ENCODE data around the gene SPATC1L. TPM values are rescaled to one million over a fixed set of nuclear protein-coding genes. Genes with fewer than 3 reads are reported as not detected.
"Not testable (repeated sequence)": the region's sequence is repeated elsewhere in the genome, so short reads cannot be mapped to it uniquely, and the experiment has no call there.

The SPATC1L gene
- total RNA-seq, 2 donors from 2014 or later: 7.1 to 8.9 TPM

DNA sequence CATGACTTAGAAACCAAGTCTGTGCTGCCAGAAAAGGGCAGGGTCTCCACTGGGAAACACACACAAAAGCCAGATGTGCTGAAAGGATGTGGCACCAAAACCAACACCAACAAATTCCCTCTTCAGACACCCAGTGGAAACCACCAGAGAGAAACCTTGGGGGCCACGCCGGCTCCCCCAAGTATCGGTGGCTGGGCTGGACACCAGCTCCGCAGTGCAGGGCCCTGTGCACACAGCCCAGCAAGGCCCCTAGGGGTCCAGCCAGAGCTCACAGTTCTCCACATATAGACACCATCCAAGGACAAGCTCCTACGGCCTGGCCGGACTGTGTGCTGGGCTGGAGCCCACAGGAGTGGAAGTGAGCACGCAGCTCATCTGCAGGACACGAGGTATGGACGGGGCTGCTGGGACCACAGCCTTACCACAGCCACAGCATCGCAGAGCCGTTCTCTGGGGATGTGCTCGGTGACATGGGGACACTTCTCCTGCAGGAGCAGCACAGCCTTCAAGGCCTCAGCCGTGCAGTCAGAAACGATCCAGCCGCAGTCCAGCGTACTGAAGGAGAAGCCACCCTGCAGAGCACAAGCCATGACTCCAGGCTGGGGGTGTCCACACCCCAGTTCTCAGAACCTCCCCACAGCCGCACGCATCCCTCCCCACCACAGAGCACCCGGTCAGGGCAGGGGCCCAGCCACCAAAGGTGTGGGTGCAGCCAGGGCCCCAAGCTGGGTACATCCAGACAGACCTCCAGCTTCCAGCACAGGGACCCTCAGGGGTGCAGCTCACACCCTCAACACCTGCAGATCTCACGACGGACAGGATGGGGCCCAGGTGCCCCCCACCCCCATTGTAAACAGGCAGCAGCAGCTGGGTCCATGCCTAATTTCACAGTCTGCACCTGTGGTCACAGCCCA is 23.0 kb upstream of the SPATC1L start:
- peaks cover 0 to 4% of the 10 kb centered on the region in 2 donors for H3K36me3 Mint-ChIP-seq
- ATAC-seq: no peak
- H3K9me3 Mint-ChIP-seq: no peaks in the 10 kb centered on the region
- H3K27ac Mint-ChIP-seq: peak overlapping the region in 1 of 2 donors; percentile 36
- no peak for DNase-seq (ENCODE audit: low spot score in 2 of 2)

DNA sequence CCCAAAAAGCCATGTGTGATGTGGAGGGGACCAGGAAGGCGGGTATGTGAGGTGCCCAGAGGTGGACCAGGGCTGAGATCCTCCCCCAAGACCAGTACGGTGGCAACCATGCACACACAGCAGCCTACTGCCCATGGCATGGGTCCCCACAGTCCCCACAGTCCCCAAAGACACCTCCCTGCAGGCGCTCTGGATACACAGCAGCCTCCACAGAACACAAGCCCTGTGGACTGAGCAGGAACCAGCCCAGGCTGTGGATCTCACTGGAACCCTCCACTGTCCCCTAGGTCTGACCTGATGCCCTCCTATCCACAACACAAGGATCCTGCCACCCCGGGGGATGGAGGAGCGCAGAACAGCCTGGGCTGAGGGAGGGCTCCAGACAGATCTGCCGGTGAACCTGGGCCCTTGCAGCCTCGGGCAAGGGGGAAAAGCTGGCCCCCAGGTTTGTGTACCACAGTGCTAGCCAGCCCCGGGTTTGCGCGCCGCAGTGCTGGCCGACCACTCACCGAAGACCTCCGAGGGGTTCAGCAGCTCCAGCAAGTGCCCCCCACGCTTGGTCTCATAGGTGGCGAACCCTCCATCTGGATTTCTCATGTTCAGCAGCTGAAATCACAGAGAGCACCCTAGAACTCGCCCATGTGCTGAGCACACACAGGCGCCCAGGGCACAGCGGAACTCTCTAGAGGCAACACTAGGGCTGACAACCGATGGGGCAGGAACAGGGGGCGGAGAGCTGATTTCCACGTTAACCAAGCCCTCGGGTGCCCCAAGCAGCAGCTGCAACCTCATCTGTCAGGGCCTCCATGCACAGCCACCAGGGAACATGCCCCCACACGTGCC is 22.1 kb upstream of the SPATC1L start:
- Mint-ChIP-seq H3K9me3 (no peaks in the 10 kb centered on the region), H3K27ac (no peak overlapping the region), H3K36me3 (peaks cover 0 to 4% of the 10 kb centered on the region in 2 donors)
- DNase-seq (ENCODE audit: low spot score in 2 of 2) (no peak), ATAC-seq (no peak)

DNA sequence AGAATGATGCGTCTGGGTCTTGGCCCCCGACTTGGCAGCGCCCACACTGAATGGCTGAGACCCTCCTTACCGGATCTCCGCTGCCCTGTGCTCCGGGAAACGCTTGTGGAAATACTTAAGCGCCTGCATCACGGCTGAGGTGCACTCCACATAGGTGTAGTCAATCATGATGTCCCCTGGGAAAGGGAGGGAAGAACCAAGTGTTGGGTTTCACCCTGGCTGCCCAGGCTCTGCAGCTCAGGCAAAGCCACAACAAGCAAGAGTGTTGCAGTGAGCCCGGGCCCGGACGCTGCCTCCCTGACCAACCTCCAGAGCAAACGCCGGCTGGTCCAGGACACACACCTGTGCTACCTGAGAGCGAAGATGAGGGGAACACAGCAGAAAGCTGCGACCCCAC is 21.5 kb upstream of the SPATC1L start:
- ATAC-seq (no peak), DNase-seq (ENCODE audit: low spot score in 2 of 2) (no peak)
- H3K9me3 Mint-ChIP-seq: no peaks in the 10 kb centered on the region
- H3K36me3 Mint-ChIP-seq: peaks cover 0 to 4% of the 10 kb centered on the region in 2 donors
- H3K27ac Mint-ChIP-seq: peak overlapping the region in 1 of 2 donors; percentile 36

DNA sequence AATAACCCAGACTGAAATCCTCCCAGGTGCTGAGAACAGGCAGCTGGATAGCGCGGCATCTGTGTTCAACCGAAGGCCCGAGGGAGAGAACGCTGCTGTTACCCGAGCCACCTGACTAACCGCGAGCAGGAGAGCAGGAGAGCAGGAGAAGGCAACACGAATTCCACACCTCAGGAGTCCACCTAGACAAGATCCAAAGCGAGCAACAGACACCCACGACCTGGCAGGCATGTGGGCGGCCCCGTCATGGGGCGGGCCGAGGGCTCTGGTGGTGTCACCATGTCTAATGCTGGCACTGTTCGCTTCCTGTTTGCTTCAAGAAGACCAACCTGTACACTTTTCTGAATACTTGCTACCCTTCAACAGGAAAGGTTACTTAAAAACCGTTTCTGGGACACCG is 20.9 kb upstream of the SPATC1L start:
- no peak for DNase-seq (ENCODE audit: low spot score in 2 of 2)
- H3K27ac Mint-ChIP-seq: peak overlapping the region; percentile 36 to 44
- H3K9me3 Mint-ChIP-seq: no peaks in the 10 kb centered on the region
- H3K36me3 Mint-ChIP-seq: peaks cover 0 to 4% of the 10 kb centered on the region in 2 donors
- ATAC-seq: no peak

DNA sequence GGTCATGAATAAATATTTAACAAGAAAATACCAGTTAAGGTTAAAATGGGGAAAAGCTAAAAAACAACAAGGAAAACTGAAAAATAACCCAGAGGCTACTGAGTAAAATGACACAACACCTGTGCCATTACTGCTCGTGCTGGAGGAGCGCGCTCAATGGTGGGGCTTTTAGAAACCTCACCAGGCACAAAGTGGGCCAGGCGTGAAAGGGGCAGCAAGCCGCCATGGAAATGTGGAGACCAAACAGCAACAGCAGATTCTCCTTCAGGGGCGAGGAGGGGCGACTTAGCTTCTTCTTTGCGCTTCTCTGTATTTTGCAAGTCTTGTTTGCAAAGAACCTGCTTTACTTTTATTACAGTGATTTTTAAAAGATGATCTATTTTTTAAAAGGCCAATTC is 18.9 kb upstream of the SPATC1L start:
- DNase-seq (ENCODE audit: low spot score in 2 of 2) (no peak), ATAC-seq (no peak)
- Mint-ChIP-seq H3K9me3 (no peaks in the 10 kb centered on the region), H3K36me3 (peaks cover 0 to 10% of the 10 kb centered on the region in 2 donors), H3K27ac (peak overlapping the region in 1 of 2 donors; percentile 34)

DNA sequence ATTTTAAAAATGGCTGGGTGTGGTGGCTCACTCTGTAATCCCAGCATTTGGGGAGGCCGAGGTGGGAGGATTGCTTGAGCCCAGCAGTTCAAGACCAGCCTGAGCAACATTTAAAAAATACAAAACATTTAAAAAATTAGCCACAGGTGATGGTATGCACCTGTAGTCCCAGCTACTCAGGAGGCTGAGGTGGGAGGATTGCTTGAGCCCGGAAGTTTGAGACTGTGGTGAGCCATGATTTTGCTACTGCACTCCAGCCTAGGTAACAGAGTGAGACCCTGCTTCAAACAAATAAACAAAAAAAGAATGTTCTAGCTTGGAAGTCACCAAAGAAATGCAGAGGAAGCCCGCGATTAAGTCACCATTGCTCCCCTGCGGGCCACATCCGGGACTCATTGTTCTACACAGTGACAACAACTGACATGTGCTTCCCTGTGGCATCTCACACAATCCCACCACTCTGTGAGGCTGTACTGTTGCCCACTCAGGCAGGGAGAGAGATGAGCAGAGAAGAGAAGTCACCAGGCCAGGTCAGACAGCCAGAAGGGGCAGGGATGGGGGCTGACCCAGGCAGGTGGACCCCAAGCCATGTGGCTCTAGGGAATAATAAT is 18.4 kb upstream of the SPATC1L start:
- Mint-ChIP-seq H3K27ac (peak overlapping the region in 1 of 2 donors; percentile 34), H3K9me3 (no peaks in the 10 kb centered on the region), H3K36me3 (peaks cover 0 to 10% of the 10 kb centered on the region in 2 donors)
- no peak for ATAC-seq
- DNase-seq (ENCODE audit: low spot score in 2 of 2): no peak

DNA sequence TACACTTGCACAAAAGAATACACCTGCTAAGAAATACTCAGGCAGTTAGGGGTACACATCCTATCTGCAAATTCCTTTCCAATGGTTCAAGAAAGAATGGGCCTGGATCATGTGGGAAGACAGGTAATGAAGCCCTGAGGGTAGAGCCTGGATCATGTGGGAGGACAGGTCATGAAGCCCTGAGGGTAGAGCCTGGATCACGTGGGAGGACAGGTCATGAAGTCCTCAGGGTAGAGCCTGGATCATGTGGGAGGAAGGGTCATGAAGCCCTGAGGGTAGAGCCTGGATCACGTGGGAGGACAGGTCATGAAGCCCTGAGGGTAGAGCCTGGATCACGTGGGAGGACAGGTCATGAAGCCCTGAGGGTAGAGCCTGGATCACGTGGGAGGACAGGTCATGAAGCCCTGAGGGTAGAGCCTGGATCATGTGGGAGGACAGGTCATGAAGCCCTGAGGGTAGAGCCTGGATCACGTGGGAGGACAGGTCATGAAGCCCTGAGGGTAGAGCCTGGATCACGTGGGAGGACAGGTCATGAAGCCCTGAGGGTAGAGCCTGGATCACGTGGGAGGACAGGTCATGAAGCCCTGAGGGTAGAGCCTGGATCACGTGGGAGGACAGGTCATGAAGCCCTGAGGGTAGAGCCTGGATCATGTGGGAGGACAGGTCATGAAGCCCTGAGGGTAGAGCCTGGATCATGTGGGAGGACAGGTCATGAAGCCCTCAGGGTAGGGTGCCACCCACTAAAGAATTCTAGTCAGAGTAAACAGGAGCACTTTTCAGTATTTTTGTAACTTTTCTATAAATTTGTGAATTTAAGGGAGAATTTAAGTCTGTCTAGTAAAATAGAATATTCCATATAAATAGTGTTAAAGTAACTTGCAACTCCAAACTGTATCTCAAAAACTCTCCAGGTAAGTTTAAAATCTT is 16.9 kb upstream of the SPATC1L start:
- peak overlapping the region; percentile 31 to 60 for H3K27ac Mint-ChIP-seq
- not testable (repeated sequence) for ATAC-seq, H3K36me3 Mint-ChIP-seq

DNA sequence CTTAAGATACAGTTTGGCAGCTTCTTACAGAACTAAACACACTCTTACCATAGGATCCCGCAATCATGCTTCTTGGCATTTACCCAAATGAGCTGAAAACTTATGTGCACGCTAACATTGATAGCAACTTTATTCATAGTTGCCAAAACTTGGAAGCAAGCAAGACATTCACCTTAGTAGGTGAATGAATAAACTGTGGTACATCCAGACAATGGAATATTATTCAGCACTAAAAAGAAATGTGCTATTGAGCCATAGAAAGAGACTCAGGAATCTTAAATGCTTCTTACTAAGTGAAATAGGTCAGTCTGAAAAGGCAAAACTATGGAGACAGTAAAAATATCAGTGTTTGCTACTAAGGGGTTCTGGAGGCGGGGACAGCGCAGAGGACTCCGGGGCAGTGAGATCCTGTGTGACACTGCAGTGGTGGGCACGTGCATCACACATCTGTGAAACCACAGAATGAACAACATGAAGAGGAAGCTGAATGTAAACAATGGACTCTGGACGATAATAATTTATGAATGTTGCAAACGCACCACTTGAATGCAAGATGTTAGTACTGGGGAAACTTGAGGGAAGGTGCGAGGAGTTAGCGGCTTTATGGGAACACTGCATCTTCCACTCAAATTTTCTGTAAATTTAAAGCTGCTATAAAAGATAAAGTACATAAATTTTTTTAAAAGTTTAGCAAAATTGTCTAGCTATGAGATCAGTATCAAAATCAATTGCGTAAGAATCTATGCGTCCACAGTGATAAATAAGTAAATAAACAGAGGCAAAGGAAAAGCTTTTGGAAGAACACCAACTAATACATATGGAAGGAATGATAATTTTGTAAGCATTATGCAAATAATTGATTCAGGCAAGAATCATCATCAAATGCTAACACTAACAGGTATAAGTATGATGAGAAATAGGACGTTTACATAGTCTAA is 15.4 kb upstream of the SPATC1L start:
- ATAC-seq (no peak), DNase-seq (ENCODE audit: low spot score in 2 of 2) (no peak)
- H3K9me3 Mint-ChIP-seq: no peaks in the 10 kb centered on the region
- H3K36me3 Mint-ChIP-seq: peaks cover 0 to 5% of the 10 kb centered on the region in 2 donors
- H3K27ac Mint-ChIP-seq: peak overlapping the region in 1 of 2 donors; percentile 60

More for the DNA sequence above, 16.9 kb upstream of the SPATC1L start:
- not testable (repeated sequence) for DNase-seq (ENCODE audit: low spot score in 2 of 2); H3K9me3 Mint-ChIP-seq

DNA sequence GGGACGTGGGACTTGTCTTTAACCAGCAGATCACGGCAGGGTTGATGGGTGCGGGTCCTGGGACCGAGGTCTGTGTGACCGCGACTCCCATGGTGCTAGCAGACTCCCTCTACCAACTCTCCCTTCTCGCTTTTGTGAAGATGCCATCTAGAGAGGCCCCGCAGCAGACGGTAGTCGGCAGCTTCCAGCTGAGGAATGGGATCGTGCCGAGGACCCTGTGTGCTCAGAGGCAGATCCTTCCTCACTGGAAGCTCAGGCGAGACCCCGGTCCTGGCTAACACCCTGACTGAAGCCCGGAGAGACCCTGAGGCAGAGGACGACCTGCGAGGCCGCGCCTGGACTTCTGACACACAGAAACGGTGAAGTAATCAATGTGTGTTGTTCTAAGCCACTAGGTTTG is 12.5 kb upstream of the SPATC1L start:
- DNase-seq (ENCODE audit: low spot score in 2 of 2) (no peak), ATAC-seq (no peak)
- H3K36me3 Mint-ChIP-seq: peaks cover 0 to 5% of the 10 kb centered on the region in 2 donors
- H3K9me3 Mint-ChIP-seq: no peaks in the 10 kb centered on the region
- peak overlapping the region in 1 of 2 donors; percentile 56 for H3K27ac Mint-ChIP-seq

DNA sequence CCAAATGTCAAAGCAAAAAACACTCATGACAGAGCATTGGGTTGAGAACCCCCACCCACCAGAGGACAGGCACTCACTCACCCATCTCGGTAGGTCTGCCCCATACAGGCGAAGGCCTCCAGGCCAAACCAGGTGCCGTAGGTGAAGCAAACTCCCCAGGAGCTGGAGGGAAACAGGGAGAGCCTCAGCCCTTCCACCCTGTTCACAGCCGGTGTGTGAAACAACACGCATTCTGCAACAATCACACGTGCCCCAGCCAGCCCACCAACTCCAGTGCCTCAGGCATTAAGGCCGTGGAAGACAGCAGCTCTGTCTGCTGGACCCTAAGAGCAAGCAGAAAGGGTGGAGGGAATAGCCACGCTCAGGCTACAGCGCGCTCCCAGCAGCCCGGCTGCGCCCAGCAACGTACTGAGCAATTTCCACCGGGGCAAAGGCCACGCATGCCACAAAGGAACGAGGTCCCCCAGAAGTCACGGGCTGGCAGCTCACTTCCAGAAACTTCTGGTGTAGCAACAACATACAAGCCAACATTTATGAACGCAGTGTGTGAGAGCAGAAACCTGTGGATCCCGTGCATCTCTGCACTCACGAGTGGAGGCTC is 11.4 kb upstream of the SPATC1L start:
- no peaks in the 10 kb centered on the region for H3K9me3 Mint-ChIP-seq
- ATAC-seq: no peak
- no peak for DNase-seq (ENCODE audit: low spot score in 2 of 2)
- peaks cover 0 to 5% of the 10 kb centered on the region in 2 donors for H3K36me3 Mint-ChIP-seq
- H3K27ac Mint-ChIP-seq: peak overlapping the region in 1 of 2 donors; percentile 56

DNA sequence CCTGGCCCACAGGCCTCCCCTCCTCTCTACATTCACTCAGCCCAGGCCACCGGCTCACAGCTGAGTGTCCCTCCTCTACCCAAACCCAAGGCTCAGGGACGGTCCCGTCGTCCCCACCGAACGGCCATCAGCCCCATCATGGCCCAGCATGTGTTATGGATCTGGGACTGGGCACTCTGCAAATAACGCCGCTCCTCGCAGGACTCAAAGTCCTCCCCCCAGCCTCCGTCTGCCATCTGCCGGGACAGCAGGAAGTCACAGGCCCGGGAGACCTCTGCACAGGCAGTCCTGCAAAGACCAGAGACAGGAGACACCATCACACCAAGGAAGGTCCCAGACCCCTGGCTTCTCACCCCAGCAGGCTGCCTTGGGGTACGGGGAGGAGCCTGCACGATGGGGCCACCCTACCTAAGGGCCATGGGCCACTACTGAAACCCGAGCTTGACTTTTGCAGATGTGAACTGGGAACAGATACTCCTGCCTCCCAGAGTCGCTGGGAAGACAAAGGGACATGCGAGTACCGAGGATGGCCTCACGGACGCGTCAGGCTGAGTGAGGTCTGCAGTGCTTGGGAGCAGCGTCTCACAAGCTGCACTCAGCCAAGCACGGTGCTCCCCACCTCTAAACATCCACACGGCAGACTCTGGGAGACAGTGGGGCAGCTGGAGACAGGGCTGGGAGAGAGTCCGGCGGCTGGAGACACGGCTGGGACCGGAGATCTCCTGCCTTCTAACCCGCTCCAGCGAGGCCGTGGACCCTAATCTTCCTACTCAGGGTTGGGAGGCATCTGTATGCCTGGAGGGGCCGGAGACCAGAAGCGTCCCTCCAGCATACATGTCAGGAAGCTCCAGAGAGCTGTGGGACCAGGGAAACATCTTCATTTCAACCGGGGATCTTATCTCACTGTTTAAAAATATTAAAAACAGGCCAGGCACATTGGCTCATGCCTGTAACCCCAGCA is 10.4 kb upstream of the SPATC1L start:
- peak overlapping the region in 1 of 2 donors; percentile 77 for H3K27ac Mint-ChIP-seq
- DNase-seq (ENCODE audit: low spot score in 2 of 2): no peak
- H3K36me3 Mint-ChIP-seq: peaks cover 0 to 3% of the 10 kb centered on the region in 2 donors
- H3K9me3 Mint-ChIP-seq: no peaks in the 10 kb centered on the region
- no peak for ATAC-seq

DNA sequence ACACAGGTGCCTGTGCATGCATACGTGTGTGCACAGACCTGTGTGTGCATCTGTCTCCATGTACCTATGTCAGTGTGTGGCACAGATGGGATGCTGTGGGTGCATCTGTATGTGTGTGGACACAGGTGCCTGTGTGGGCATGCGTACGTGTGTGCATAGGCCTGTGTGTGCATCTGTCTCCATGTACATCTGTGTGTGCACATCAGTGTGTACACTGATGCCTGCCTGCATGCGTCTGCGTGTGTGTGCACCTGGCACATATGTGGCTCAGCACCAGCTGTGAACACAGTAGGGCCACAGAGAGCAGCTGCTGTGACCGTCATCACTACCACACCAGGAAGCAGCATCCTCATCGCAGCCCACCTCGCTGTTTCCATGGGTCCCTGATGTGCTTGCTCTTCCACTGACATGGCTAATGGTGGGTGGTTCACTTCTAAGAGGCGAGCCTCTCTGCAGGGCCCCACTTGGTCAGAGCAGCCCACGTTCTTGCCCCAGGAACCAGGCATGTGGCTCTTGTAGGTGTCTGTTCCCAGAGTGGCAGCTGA is 9.6 kb upstream of the SPATC1L start:
- Mint-ChIP-seq H3K27ac (peak overlapping the region in 1 of 2 donors; percentile 77), H3K36me3 (no peaks in the 10 kb centered on the region), H3K9me3 (no peaks in the 10 kb centered on the region)
- ATAC-seq: no peak
- DNase-seq (ENCODE audit: low spot score in 2 of 2): no peak
